Upper lobe of left lung (tissue), 4 donors: Measurements from ENCODE around the gene SECISBP2.

Experiments
- POLR2AphosphoS5 ChIP-seq, 2 donors: sonication (generic); formaldehyde crosslinking; IDR thresholded peaks; one replicate each; pipeline ENCODE4 v1.5.1; 2017; ENCODE audit warnings: antibody characterized with exemption in 2 of 2
- TF ChIP-seq, protein P1 (sequence below), 6 experiments: fragments of 450-650 bp in 4 of 6; fragments of 200-600 bp in 2 of 6; sonication (generic) in 2 of 6; IDR thresholded peaks; one replicate each; pipeline ENCODE4 v1.5.1; 2016 to 2019; ENCODE audit warnings: antibody characterized with exemption in 6 of 6

DNA sequence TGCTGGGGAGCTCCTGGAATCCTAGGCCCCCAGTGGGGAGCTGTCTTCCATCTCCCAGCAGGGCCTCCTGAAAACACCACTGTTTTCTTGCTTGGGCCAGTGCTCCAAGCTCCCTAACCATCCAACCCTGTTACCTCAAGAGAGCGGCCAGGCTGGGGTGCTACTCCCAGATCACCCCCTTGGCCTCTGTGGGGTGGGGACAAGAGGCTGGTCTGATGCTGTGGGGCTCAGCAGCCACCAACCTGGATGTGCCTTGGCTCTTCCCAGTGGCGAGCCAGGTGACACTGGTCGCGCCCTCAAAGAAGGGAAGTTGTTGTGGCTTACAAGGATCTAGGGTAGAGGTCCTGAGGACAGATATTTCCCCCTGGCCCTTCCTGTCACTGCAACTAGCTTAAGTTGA lies 49.0 kb downstream of the SECISBP2 start:
- TF ChIP-seq, protein P1, sequence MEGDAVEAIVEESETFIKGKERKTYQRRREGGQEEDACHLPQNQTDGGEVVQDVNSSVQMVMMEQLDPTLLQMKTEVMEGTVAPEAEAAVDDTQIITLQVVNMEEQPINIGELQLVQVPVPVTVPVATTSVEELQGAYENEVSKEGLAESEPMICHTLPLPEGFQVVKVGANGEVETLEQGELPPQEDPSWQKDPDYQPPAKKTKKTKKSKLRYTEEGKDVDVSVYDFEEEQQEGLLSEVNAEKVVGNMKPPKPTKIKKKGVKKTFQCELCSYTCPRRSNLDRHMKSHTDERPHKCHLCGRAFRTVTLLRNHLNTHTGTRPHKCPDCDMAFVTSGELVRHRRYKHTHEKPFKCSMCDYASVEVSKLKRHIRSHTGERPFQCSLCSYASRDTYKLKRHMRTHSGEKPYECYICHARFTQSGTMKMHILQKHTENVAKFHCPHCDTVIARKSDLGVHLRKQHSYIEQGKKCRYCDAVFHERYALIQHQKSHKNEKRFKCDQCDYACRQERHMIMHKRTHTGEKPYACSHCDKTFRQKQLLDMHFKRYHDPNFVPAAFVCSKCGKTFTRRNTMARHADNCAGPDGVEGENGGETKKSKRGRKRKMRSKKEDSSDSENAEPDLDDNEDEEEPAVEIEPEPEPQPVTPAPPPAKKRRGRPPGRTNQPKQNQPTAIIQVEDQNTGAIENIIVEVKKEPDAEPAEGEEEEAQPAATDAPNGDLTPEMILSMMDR (IDR thresholded peaks at IDR 0.05) = no peak
- no peak for TF ChIP-seq POLR2AphosphoS5 (IDR thresholded peaks at IDR 0.05)
